IMR-90 (cell line): ENCODE measurements around the gene BCHE. TPM values are rescaled to one million over a fixed set of nuclear protein-coding genes. Genes with fewer than 3 reads are reported as not detected.

Experiments
- ATAC-seq: fragments of 200-7000 bp; cut with Tn5 transposase; 2 replicates; pipeline ENCODE4 v1.9.1; 2020; ENCODE audit warnings: low read depth, mild to moderate bottlenecking, moderate library complexity
- BruUV-seq: library from RNA; stranded (reverse); fragments of 400-500 nt; replicated peaks from 2 replicates; lab custom pipeline; 2021; lab: Mats Ljungman, UMichigan
- CTCF ChIA-PET: fragments of 300-600 bp; formaldehyde crosslinking; extraction: SDS; loops from one replicate; lab custom pipeline; 2021; ENCODE audit warnings: antibody characterized with exemption; lab: Yijun Ruan, JAX
- POLR2A ChIA-PET: fragments of 300-600 bp; sonication (Branson Sonifier 250); formaldehyde crosslinking; loops from one replicate; lab custom pipeline; 2022; ENCODE audit warnings: antibody characterized with exemption; ENCODE audit not compliant: unreplicated experiment; lab: Charles Lee
- DNase-seq: peaks from one replicate; pipeline ENCODE4 v3.0.0; 2013
- H2AFZ ChIP-seq: replicated peaks from 2 replicates; pipeline ENCODE3; 2013; ENCODE audit warnings: low read length, mild to moderate bottlenecking; ENCODE audit not compliant: poor library complexity
- H2AK5ac ChIP-seq: 2 replicates; pipeline ENCODE4 v1.6.1; 2013; ENCODE audit warnings: low read depth, low read length, inconsistent platforms
- H2AK9ac ChIP-seq: replicated peaks from 2 replicates; pipeline ENCODE3; 2013; ENCODE audit warnings: mild to moderate bottlenecking, low read depth, low read length, moderate library complexity; ENCODE audit not compliant: poor library complexity
- H2BK120ac ChIP-seq: 2 replicates; pipeline ENCODE4 v1.6.1; 2013; ENCODE audit warnings: low read depth, low read length, inconsistent platforms
- H2BK15ac ChIP-seq: 3 replicates; pipeline ENCODE4 v1.6.1; 2013; ENCODE audit warnings: low read depth, low read length, inconsistent platforms
- H2BK20ac ChIP-seq: 2 replicates; pipeline ENCODE4 v1.6.1; 2013; ENCODE audit warnings: low read depth, mild to moderate bottlenecking, inconsistent platforms, low read length, moderate library complexity
- H2BK5ac ChIP-seq: 2 replicates; pipeline ENCODE4 v1.6.1; 2013; ENCODE audit warnings: mild to moderate bottlenecking, low read depth, low read length, inconsistent platforms; ENCODE audit not compliant: poor library complexity, severe bottlenecking
- H3K14ac ChIP-seq: replicated peaks from 2 replicates; pipeline ENCODE4 v1.6.1; 2013; ENCODE audit warnings: low read depth, low read length, inconsistent platforms
- H3K18ac ChIP-seq: 2 replicates; pipeline ENCODE4 v1.6.1; 2013; ENCODE audit warnings: low read depth, low read length, control low read depth
- H3K23ac ChIP-seq: 2 replicates; pipeline ENCODE4 v1.6.1; 2013; ENCODE audit warnings: low read depth, low read length, inconsistent platforms
- H3K27ac ChIP-seq: 2 replicates; pipeline ENCODE4 v1.5.1; 2013; ENCODE audit warnings: mild to moderate bottlenecking, control low read depth, low read length; ENCODE audit not compliant: insufficient read depth
- H3K27me3 ChIP-seq: 2 replicates; pipeline ENCODE4 v1.6.1; 2013; ENCODE audit warnings: low read length; ENCODE audit not compliant: control insufficient read depth, insufficient read depth
- H3K36me3 ChIP-seq: 2 replicates; pipeline ENCODE4 v1.6.1; 2013; ENCODE audit warnings: low read length, mixed read lengths; ENCODE audit not compliant: control insufficient read depth, insufficient read depth
- H3K4ac ChIP-seq: 2 replicates; pipeline ENCODE4 v1.6.1; 2013; ENCODE audit warnings: low read depth, low read length, inconsistent platforms
- H3K4me1 ChIP-seq: 2 replicates; pipeline ENCODE4 v1.6.1; 2013; ENCODE audit warnings: low read length, mixed read lengths; ENCODE audit not compliant: control insufficient read depth, insufficient read depth
- H3K4me2 ChIP-seq: 2 replicates; pipeline ENCODE4 v1.6.1; 2013; ENCODE audit warnings: low read depth, mild to moderate bottlenecking, control low read depth, low read length, moderate library complexity
- H3K4me3 ChIP-seq: 2 replicates; pipeline ENCODE4 v1.5.1; 2013; ENCODE audit warnings: low read depth, mild to moderate bottlenecking, control low read depth, low read length, moderate library complexity; ENCODE audit not compliant: insufficient read depth
- H3K56ac ChIP-seq: 2 replicates; pipeline ENCODE4 v1.6.1; 2013; ENCODE audit warnings: low read length, inconsistent platforms; ENCODE audit not compliant: insufficient read depth; ENCODE audit errors: extremely low read depth
- H3K79me1 ChIP-seq, 2 experiments: 2 replicates each; pipeline ENCODE4 v1.6.1; 2013; ENCODE audit warnings: low read length in 2 of 2, inconsistent platforms in 1 of 2, low read depth in 1 of 2
- H3K9ac ChIP-seq: 2 replicates; pipeline ENCODE4 v1.6.1; 2013; ENCODE audit warnings: low read depth, low read length, control low read depth
- H3K9me1 ChIP-seq: 2 replicates; pipeline ENCODE4 v1.6.1; 2013; ENCODE audit warnings: low read length, inconsistent platforms; ENCODE audit not compliant: insufficient read depth
- H3K9me3 ChIP-seq: 2 replicates; pipeline ENCODE4 v1.6.1; 2013; ENCODE audit warnings: low read length; ENCODE audit not compliant: control insufficient read depth, insufficient read depth
- H4K20me1 ChIP-seq: 2 replicates; pipeline ENCODE4 v1.6.1; 2013; ENCODE audit warnings: low read length, inconsistent platforms; ENCODE audit not compliant: insufficient read depth
- H4K5ac ChIP-seq: 2 replicates; pipeline ENCODE4 v1.6.1; 2013; ENCODE audit warnings: mild to moderate bottlenecking, low read depth, low read length, control low read depth
- H4K8ac ChIP-seq, 2 experiments: 2 replicates each; pipeline ENCODE4 v1.6.1; 2013; ENCODE audit warnings: low read depth in 2 of 2, low read length in 2 of 2, control low read depth in 1 of 2, inconsistent platforms in 1 of 2
- H4K91ac ChIP-seq: 2 replicates; pipeline ENCODE4 v1.6.1; 2013; ENCODE audit warnings: low read depth, low read length, inconsistent platforms; ENCODE audit not compliant: insufficient read depth
- CEBPB ChIP-seq: IDR thresholded peaks from 2 replicates; pipeline ENCODE4 v1.6.1; 2012; ENCODE audit warnings: low read depth, low read length, improper control_type of control experiment
- CHD1 ChIP-seq: IDR thresholded peaks from 2 replicates; pipeline ENCODE4 v1.6.1; 2012; ENCODE audit warnings: low read depth, low read length, improper control_type of control experiment
- RCOR1 ChIP-seq: IDR thresholded peaks from 2 replicates; pipeline ENCODE4 v1.6.1; 2012; ENCODE audit warnings: mild to moderate bottlenecking, low read length, improper control_type of control experiment; ENCODE audit not compliant: insufficient replicate concordance
- RFX5 ChIP-seq: IDR thresholded peaks from 2 replicates; pipeline ENCODE4 v1.8.0; 2012; ENCODE audit warnings: low read depth, mild to moderate bottlenecking, low read length, moderate library complexity
- SMC3 ChIP-seq: fragments of 150-350 bp; IDR thresholded peaks from 2 replicates; pipeline ENCODE4 v1.6.1; 2016; ENCODE audit warnings: low read depth, mild to moderate bottlenecking, antibody characterized with exemption, low read length, moderate library complexity
- USF2 ChIP-seq: fragments of 150-350 bp; IDR thresholded peaks from 2 replicates; pipeline ENCODE4 v1.6.1; 2017; ENCODE audit warnings: mild to moderate bottlenecking, antibody characterized with exemption, low read length, low read depth
- dilution Hi-C: fragments of 300-500 bp; cut with HindIII; formaldehyde crosslinking; loops from one replicate; pipeline ENCODE4 v1.14.3; 2018; ENCODE audit warnings: low sequenced_read_pairs; ENCODE audit not compliant: unreplicated experiment
- in situ Hi-C: fragments of 300-500 bp; cut with MboI; formaldehyde crosslinking; loops from 3 replicates; pipeline ENCODE4 v1.14.3; 2019; ENCODE audit warnings: low sequenced_read_pairs, inconsistent platforms, mixed read lengths
- intact Hi-C: fragments of 100-400 bp; cut with micrococcal nuclease; formaldehyde crosslinking; loops from 2 replicates; pipeline ENCODE4 v1.10.0; 2022
- polyA plus RNA-seq, 3 experiments: library from polyadenylated mRNA; depleted of rRNA; stranded (reverse); fragments of >200 nt; gene quantifications; 2 replicates each; pipeline ENCODE4 v1.2.3, GENCODE V29; 2012; ENCODE audit warnings: low replicate concordance in 1 of 3
- total RNA-seq: library from RNA; depleted of rRNA; stranded (reverse); fragments of >200 nt; gene quantifications from 2 replicates; pipeline ENCODE4 v1.2.3, GENCODE V29; 2012

Gene BCHE
- total and polyA plus RNA-seq, 2 of the 4 experiments (the other 2 are of a cell fraction) = 1.5 to 1.6 TPM

- H3K9me1 ChIP-seq = no peaks in the 10 kb centered on the region
- H3K56ac ChIP-seq = no peak overlapping the region
- dilution Hi-C loops = no loop called here
- H4K8ac ChIP-seq = no peak overlapping the region
- H3K4me3 ChIP-seq = no peak overlapping the region
- CTCF ChIA-PET = no interaction called here
- no peak overlapping the region for H3K4me2 ChIP-seq
- in situ Hi-C loops = no loop called here
- no peak overlapping the region for H2BK15ac ChIP-seq
- no peak overlapping the region for H3K4ac ChIP-seq
- intact Hi-C loops = no loop called here
- no peak for DNase-seq
- POLR2A ChIA-PET = no interaction called here
- H3K36me3 ChIP-seq = no peaks in the 10 kb centered on the region
- no peaks in the 10 kb centered on the region for H4K20me1 ChIP-seq
- H4K91ac ChIP-seq = no peak overlapping the region
- no peak overlapping the region for H2AK5ac ChIP-seq
- TF ChIP-seq CEBPB (no peak), RCOR1 (no peak), USF2 (no peak), CHD1 (no peak), SMC3 (no peak), RFX5 (no peak)
- no peak overlapping the region for H3K14ac ChIP-seq
- no peak overlapping the region for H3K23ac ChIP-seq
- H3K27ac ChIP-seq = no peak overlapping the region
- ATAC-seq = no peak
- H3K9me3 ChIP-seq = no peaks in the 10 kb centered on the region
- H3K27me3 ChIP-seq = no peaks in the 10 kb centered on the region
- H4K5ac ChIP-seq = no peak overlapping the region
- no peak overlapping the region for H3K9ac ChIP-seq
- no peak overlapping the region for H2AFZ ChIP-seq
- no peak overlapping the region for H3K18ac ChIP-seq
- H3K79me1 ChIP-seq = no peaks in the 10 kb centered on the region
- no peak overlapping the region for H2BK120ac ChIP-seq
- H3K4me1 ChIP-seq = no peaks in the 10 kb centered on the region
- BruUV-seq = no TSS peak
- no peak overlapping the region for H2AK9ac ChIP-seq
- no peak overlapping the region for H2BK20ac ChIP-seq
- no peak overlapping the region for H2BK5ac ChIP-seq
Measured at GRCh38 chr3:165884518-165884917, 47.3 kb upstream of the BCHE start.
